ENCODE data around the gene ADGRF3. TPM values are rescaled to one million over a fixed set of nuclear protein-coding genes. Genes with fewer than 3 reads are reported as not detected.
A peak's percentile ranks its signal among the peaks of the same experiment; 100 is the strongest.
"Not testable (repeated sequence)": the region's sequence is repeated elsewhere in the genome, so short reads cannot be mapped to it uniquely, and the experiment has no call there.

ADGRF3 gene
- total and polyA plus RNA-seq, 4 donors: 0.08 to 0.13 TPM; not detected in 2

DNA sequence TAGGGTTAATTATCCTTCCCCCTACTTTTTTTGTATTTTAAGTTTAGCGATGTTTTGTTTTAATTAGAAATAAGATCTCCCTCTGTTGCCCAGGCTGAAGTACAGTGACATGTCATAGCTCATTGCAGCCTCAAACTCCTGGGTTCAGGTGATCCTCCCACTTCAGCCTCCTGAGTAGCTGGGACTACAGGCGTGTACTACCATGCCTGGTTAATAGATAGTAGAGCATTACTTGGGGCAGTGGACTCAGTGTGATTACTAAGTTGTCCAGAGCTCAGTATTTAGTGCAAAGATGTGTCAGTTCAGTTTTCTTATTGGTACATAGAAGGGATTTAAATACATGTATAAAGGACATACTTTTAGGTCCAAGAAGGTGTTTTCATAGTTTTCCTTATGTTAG is 9.5 kb upstream of the ADGRF3 start:
- ATAC-seq (ENCODE audit: low FRiP score) (no peak), DNase-seq (no peak)
- intact Hi-C loops (cut with DNase I): no loop called here
- Histone ChIP-seq H3K4me3 (ENCODE audit: low read length in 2 of 2) (no peak overlapping the region), H3K27me3 (ENCODE audit: control insufficient read depth in 1 of 2, insufficient read depth in 2 of 2, low read length in 1 of 2) (no peaks in the 10 kb centered on the region), H3K4me1 (ENCODE audit: control insufficient read depth in 1 of 2, insufficient read depth in 2 of 2, low read length in 2 of 2) (no peaks in the 10 kb centered on the region), H3K27ac (ENCODE audit: low read depth in 1 of 2, low read length in 2 of 2) (no peak overlapping the region), H3K36me3 (ENCODE audit: control insufficient read depth in 1 of 2, insufficient read depth in 2 of 2, low read length in 1 of 2) (no peaks in the 10 kb centered on the region), H3K9me3 (ENCODE audit: control insufficient read depth, low read length) (no peaks in the 10 kb centered on the region)
- WGBS, 2 donors: 98% methylated on average over 2 of the region's 2 CpGs

DNA sequence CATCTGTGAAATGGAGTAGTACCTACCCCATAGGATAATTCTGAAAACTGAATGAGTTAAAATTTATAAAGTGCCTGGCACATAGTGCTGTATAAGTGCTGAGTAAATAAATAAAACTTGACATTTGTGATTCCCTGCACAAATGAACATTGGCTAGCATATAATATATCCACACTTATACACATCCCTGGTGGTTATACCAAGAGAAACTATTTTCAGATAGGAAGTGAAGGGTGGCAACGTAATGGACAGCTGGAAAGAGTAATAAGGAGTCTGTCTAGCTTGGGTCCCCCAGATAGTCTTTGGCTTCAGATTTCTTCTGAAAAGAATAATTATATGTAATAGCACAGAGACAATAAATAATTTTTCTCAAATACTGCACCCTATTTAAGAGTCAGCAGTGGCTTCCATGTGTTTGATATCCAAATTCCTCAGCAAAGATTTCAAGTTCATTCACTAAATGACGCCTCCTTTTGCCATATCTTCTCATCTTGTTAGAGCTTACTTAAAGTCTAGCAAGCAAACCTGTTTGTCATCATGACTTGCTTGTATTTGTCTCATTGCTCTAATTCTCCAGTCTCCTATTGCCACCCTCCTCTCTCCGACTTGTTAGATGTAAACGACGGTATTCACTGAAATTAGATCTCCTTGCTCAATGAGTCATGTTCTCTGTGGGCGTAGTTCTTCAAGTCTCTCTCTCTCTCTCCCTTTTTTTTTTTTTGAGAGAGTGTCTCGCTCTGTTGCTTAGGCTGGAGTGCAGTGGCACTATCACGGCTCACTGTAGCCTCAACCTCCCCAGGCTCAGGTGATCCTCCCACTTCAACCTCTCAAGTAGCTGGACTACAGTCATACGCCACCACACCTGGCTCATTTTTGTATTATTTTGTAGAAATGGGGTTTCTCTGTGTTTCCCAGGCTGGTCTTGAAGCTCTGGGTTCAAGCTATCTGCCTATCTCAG is 8.7 kb upstream of the ADGRF3 start:
- H3K4me3 ChIP-seq (ENCODE audit: low read length in 2 of 2): no peak overlapping the region
- DNase-seq: no peak
- ATAC-seq (ENCODE audit: low FRiP score): no peak
- intact Hi-C loops (cut with DNase I): no loop called here
- 65 to 74% methylated on average over 9 of the region's 9 CpGs for WGBS, 2 donors
- no peak overlapping the region for H3K27ac ChIP-seq (ENCODE audit: low read depth in 1 of 2, low read length in 2 of 2)
- H3K4me1 ChIP-seq (ENCODE audit: control insufficient read depth in 1 of 2, insufficient read depth in 2 of 2, low read length in 2 of 2): no peaks in the 10 kb centered on the region
- H3K9me3 ChIP-seq (ENCODE audit: control insufficient read depth, low read length): no peaks in the 10 kb centered on the region
- no peaks in the 10 kb centered on the region for H3K36me3 ChIP-seq (ENCODE audit: control insufficient read depth in 1 of 2, insufficient read depth in 2 of 2, low read length in 1 of 2)
- no peaks in the 10 kb centered on the region for H3K27me3 ChIP-seq (ENCODE audit: control insufficient read depth in 1 of 2, insufficient read depth in 2 of 2, low read length in 1 of 2)

DNA sequence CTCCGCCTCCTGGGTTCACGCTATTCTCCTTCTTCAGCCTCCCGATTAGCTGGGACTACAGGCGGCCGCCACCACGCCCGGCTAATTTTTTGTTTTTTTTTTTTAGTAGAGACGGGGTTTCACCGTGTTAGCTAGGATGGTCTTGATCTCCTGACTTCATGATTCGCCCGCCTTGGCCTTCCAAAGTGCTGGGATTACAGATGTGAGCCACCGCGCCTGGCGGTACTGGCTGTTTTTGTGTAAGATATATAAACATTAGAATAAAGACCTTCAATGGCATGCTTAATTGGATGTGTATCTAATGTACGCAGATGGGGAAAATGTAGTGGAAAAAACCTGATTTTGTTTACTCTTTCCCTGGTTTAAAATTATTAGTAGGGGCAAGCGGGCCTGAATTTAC is 7.9 kb upstream of the ADGRF3 start:
- DNase-seq; ATAC-seq (ENCODE audit: low FRiP score); H3K9me3 ChIP-seq (ENCODE audit: control insufficient read depth, low read length); H3K27ac ChIP-seq (ENCODE audit: low read depth in 1 of 2, low read length in 2 of 2); H3K36me3 ChIP-seq (ENCODE audit: control insufficient read depth in 1 of 2, insufficient read depth in 2 of 2, low read length in 1 of 2); H3K4me3 ChIP-seq (ENCODE audit: low read length in 2 of 2); H3K27me3 ChIP-seq (ENCODE audit: control insufficient read depth in 1 of 2, insufficient read depth in 2 of 2, low read length in 1 of 2); H3K4me1 ChIP-seq (ENCODE audit: control insufficient read depth in 1 of 2, insufficient read depth in 2 of 2, low read length in 2 of 2); intact Hi-C loops (cut with DNase I): not testable (repeated sequence)
- WGBS, 2 donors: 98 to 99% methylated on average over 16 of the region's 16 CpGs

DNA sequence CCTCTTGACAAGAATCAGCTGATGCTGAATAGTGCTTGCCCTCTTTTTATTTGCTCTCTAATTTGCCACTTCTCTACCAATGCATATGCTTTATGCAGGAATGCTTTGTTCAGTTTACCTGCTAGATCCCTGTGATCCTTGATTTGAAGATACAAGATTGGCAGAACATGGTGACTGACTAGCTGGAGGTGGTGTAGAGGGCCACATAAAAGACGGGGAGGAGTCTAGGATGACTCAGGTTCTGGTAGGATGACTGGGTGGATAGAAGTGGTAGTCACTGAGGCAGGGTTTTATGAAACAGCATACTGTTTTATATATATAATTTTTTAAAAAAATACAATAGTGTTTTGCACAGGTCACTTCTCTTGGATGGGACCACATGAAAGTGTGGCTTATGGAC is 6.3 kb upstream of the ADGRF3 start:
- H3K27me3 ChIP-seq (ENCODE audit: control insufficient read depth in 1 of 2, insufficient read depth in 2 of 2, low read length in 1 of 2): no peaks in the 10 kb centered on the region
- H3K9me3 ChIP-seq (ENCODE audit: control insufficient read depth, low read length): no peaks in the 10 kb centered on the region
- intact Hi-C loops (cut with DNase I): no loop called here
- H3K4me1 ChIP-seq (ENCODE audit: control insufficient read depth in 1 of 2, insufficient read depth in 2 of 2, low read length in 2 of 2): no peaks in the 10 kb centered on the region
- no peak overlapping the region for H3K27ac ChIP-seq (ENCODE audit: low read depth in 1 of 2, low read length in 2 of 2)
- no peak overlapping the region for H3K4me3 ChIP-seq (ENCODE audit: low read length in 2 of 2)
- WGBS, 2 donors: 92 to 94% methylated on average over 1 of the region's 1 CpG
- DNase-seq: no peak
- no peak for ATAC-seq (ENCODE audit: low FRiP score)
- no peaks in the 10 kb centered on the region for H3K36me3 ChIP-seq (ENCODE audit: control insufficient read depth in 1 of 2, insufficient read depth in 2 of 2, low read length in 1 of 2)

DNA sequence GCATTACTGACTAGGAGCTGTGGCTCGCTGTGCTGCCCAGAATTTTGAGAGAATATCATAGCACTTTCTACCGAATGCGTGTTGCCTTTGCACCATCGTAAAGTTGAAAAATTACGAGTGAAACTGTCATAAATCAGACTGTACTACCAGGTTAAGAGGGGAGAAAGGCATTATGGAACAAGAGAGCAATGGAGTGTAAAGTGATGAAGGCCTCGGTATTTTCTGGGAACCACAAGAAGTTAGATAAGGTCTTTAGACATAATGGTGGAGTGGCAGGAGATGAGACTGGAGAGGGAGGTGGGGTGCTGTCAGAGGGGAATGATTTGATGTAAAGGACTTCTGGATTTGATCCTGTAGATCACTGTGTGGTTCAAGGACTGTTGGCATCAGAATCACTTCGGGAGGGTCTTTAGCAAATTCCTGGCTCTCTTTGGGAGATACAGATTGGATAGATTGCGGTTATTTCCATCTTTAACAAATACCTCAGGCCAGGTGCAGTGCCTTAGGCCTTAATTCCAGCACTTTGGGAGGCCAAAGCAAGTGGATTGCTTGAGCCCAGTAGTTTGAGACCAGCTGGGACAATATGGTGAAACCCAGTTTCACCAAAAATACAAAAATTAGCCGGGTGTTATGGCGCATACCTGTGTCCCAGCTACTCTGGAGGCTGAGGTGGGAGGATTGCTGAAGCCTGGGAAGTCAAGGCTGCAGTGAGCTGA is 4.9 kb upstream of the ADGRF3 start:
- H3K4me3 ChIP-seq (ENCODE audit: low read length in 2 of 2): no peak overlapping the region
- H3K9me3 ChIP-seq (ENCODE audit: control insufficient read depth, low read length): no peaks in the 10 kb centered on the region
- H3K27ac ChIP-seq (ENCODE audit: low read depth in 1 of 2, low read length in 2 of 2): no peak overlapping the region
- H3K4me1 ChIP-seq (ENCODE audit: control insufficient read depth in 1 of 2, insufficient read depth in 2 of 2, low read length in 2 of 2): no peaks in the 10 kb centered on the region
- no peaks in the 10 kb centered on the region for H3K27me3 ChIP-seq (ENCODE audit: control insufficient read depth in 1 of 2, insufficient read depth in 2 of 2, low read length in 1 of 2)
- H3K36me3 ChIP-seq (ENCODE audit: control insufficient read depth in 1 of 2, insufficient read depth in 2 of 2, low read length in 1 of 2): no peaks in the 10 kb centered on the region
- intact Hi-C loops (cut with DNase I): no loop called here
- ATAC-seq (ENCODE audit: low FRiP score) (no peak), DNase-seq (no peak)
- WGBS, 2 donors: 89 to 93% methylated on average over 10 of the region's 10 CpGs

DNA sequence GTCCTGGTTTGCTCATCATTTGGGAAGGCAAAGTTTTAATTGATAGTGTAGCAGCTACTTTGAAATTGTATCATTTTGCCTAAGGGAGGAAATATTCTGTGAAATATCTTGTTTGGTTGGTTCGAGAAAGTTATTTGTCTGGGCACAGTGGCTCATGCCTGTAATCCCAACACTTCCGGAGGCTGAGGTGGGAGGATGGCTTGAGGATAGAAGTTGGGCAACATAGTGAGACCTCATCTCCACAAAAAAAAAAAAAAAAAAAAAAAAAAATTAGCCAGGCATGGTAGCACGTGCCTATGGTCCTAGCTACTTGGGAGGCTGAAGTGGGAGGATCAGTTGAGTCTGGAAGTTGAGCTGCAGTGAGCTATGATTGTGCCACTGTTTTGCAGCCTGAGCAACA is 3.1 kb upstream of the ADGRF3 start:
- WGBS, 2 donors: 90 to 91% methylated on average over 3 of the region's 3 CpGs
- DNase-seq (no peak), ATAC-seq (ENCODE audit: low FRiP score) (no peak)
- no peaks in the 10 kb centered on the region for H3K4me1 ChIP-seq (ENCODE audit: control insufficient read depth in 1 of 2, insufficient read depth in 2 of 2, low read length in 2 of 2)
- intact Hi-C loops (cut with DNase I): no loop called here
- no peaks in the 10 kb centered on the region for H3K36me3 ChIP-seq (ENCODE audit: control insufficient read depth in 1 of 2, insufficient read depth in 2 of 2, low read length in 1 of 2)
- H3K9me3 ChIP-seq (ENCODE audit: control insufficient read depth, low read length): no peaks in the 10 kb centered on the region
- no peaks in the 10 kb centered on the region for H3K27me3 ChIP-seq (ENCODE audit: control insufficient read depth in 1 of 2, insufficient read depth in 2 of 2, low read length in 1 of 2)
- no peak overlapping the region for H3K4me3 ChIP-seq (ENCODE audit: low read length in 2 of 2)
- H3K27ac ChIP-seq (ENCODE audit: low read depth in 1 of 2, low read length in 2 of 2): no peak overlapping the region

DNA sequence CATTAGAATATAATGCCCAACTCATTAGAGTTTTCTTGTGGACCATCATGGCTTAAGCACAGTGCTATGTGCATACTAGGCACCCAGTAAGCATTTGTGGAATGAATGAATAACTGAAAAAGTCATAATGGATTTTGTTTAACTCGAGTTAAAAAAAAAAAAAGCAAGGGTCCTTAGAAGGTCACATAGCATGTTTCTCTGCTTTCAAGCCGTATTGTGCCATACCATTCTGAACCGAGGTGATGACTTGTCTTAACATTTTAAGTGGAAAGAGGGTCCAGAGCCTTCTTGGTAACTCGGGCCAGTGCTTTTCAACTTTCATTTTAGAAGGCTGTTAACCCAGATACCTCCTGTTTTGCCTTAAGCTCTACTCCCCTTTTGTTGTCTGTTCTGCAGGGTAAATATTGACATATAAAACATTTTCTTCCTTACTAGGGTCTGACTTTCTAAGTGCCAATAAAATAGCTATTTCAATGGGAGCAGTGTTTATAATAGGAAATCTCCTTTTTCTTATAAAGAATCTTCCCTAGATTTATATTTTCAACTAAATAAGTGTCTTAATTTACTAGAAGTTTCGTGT is 787 bp upstream of the ADGRF3 start:
- H3K27ac ChIP-seq (ENCODE audit: low read depth in 1 of 2, low read length in 2 of 2): no peak overlapping the region
- H3K9me3 ChIP-seq (ENCODE audit: control insufficient read depth, low read length): no peaks in the 10 kb centered on the region
- ATAC-seq (ENCODE audit: low FRiP score) (no peak), DNase-seq (no peak)
- no peaks in the 10 kb centered on the region for H3K27me3 ChIP-seq (ENCODE audit: control insufficient read depth in 1 of 2, insufficient read depth in 2 of 2, low read length in 1 of 2)
- no peaks in the 10 kb centered on the region for H3K4me1 ChIP-seq (ENCODE audit: control insufficient read depth in 1 of 2, insufficient read depth in 2 of 2, low read length in 2 of 2)
- intact Hi-C loops (cut with DNase I): no loop called here
- no peaks in the 10 kb centered on the region for H3K36me3 ChIP-seq (ENCODE audit: control insufficient read depth in 1 of 2, insufficient read depth in 2 of 2, low read length in 1 of 2)
- 28 to 30% methylated on average over 5 of the region's 5 CpGs for WGBS, 2 donors
- H3K4me3 ChIP-seq (ENCODE audit: low read length in 2 of 2): peak overlapping the region in 1 of 2 donors; percentile 79

DNA sequence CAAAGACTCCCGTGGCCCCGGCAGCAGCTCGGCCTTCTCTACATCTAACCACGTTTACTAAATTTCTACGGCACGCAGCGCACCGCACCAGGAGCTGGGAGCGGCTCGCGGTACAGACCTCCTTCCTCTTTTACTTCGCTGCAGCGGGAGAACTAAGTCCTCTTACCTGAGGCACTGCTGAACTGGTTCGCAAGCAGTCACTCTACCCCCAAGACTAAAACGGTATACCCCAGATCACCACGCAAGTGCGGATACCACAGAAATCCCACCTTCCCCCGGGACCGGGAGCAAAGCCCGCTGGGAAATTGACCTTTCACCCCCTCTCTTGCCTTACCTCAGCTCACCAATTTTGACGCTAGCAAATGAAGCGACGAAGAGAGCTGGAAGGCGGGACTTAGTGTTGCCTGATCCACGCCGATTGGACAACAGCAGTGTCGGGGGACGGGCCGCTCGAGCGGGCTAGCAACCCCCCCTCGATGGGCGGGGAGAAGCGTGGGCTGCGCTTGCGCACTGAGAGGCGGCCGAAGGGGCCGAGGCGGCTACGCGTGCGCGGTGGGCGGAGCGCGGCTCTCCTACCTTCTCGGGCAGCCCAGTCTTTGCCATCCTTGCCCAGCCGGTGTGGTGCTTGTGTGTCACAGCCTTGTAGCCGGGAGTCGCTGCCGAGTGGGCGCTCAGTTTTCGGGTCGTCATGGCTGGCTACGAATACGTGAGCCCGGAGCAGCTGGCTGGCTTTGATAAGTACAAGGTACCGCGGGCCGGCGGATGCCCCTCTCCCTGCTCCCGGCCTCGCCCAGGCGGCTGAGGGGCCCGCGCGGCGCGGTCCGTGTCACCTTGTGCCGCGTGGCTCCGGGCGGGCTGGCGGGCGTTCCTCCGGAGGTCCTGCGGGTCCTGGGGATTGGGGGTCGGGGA is 790 bp downstream of the ADGRF3 start, which contains the start of gene SELENOI:
Gene SELENOI (plus strand): TSS at position 599 of the 909 bp plus-strand sequence. CDS start 90 bp downstream, at position 689.
- peak; percentile 99 for DNase-seq
- ATAC-seq (ENCODE audit: low FRiP score): peak; percentile 99
- H3K9me3 ChIP-seq (ENCODE audit: control insufficient read depth, low read length): no peaks in the 10 kb centered on the region
- H3K36me3 ChIP-seq (ENCODE audit: control insufficient read depth in 1 of 2, insufficient read depth in 2 of 2, low read length in 1 of 2): no peaks in the 10 kb centered on the region
- peak within 1 kb of the TSS; percentile 28 to 81 for H3K27ac ChIP-seq (ENCODE audit: low read depth in 1 of 2, low read length in 2 of 2)
- peak within 1 kb of the TSS; percentile 79 to 81 for H3K4me3 ChIP-seq (ENCODE audit: low read length in 2 of 2)
- intact Hi-C loops (cut with DNase I): no loop called here
- H3K4me1 ChIP-seq (ENCODE audit: control insufficient read depth in 1 of 2, insufficient read depth in 2 of 2, low read length in 2 of 2): no peaks in the 10 kb centered on the region
- 0 to 1% methylated on average over 79 to 80 of the region's 80 CpGs for WGBS, 2 donors
- H3K27me3 ChIP-seq (ENCODE audit: control insufficient read depth in 1 of 2, insufficient read depth in 2 of 2, low read length in 1 of 2): no peaks in the 10 kb centered on the region

Measured in aorta (tissue), 5 donors.